Measurements from ENCODE around the gene MYO1G.

The MYO1G gene

DNA sequence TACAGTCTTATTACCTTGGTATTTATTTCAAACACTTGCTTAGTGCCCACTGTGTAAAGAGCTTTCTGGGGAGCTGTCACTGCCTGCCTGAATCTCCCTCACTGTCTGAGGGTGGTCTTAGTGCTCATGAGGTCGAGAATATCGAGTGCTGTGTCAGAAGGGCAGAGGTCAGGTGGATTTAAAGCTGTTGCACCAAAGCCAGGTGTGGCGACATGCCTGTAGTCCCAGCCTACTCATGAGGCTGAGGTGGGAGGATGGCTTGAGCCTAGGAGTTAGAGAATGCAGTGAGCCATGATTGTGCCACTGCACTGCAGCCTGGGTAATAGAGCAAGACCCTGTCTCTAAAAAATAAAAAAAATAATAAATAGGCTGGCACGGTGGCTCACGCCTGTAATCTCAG lies 42.1 kb upstream of the MYO1G start:
- TF ChIP-seq, protein P1, sequence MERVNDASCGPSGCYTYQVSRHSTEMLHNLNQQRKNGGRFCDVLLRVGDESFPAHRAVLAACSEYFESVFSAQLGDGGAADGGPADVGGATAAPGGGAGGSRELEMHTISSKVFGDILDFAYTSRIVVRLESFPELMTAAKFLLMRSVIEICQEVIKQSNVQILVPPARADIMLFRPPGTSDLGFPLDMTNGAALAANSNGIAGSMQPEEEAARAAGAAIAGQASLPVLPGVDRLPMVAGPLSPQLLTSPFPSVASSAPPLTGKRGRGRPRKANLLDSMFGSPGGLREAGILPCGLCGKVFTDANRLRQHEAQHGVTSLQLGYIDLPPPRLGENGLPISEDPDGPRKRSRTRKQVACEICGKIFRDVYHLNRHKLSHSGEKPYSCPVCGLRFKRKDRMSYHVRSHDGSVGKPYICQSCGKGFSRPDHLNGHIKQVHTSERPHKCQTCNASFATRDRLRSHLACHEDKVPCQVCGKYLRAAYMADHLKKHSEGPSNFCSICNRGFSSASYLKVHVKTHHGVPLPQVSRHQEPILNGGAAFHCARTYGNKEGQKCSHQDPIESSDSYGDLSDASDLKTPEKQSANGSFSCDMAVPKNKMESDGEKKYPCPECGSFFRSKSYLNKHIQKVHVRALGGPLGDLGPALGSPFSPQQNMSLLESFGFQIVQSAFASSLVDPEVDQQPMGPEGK (CRISPR knock-in tag; IDR thresholded peaks at IDR 0.05; ENCODE audit: borderline replicate concordance), result no peak
- TF ChIP-seq RARB (CRISPR knock-in tag; IDR thresholded peaks at IDR 0.05) (no peak), TSHZ2 (CRISPR knock-in tag; IDR thresholded peaks at IDR 0.05) (no peak), CSDC2 (CRISPR knock-in tag; IDR thresholded peaks at IDR 0.05) (no peak), ZC3H10 (CRISPR knock-in tag; IDR thresholded peaks at IDR 0.05) (no peak), ZNF8 (CRISPR knock-in tag; IDR thresholded peaks at IDR 0.05) (no peak), POU6F1 (CRISPR knock-in tag; IDR thresholded peaks at IDR 0.05; ENCODE audit: borderline replicate concordance, low read depth) (no peak), ZNF565 (CRISPR knock-in tag; conservative IDR thresholded peaks at IDR 0.05; ENCODE audit: low read depth) (no peak), ARNTL (CRISPR knock-in tag; IDR thresholded peaks at IDR 0.05; ENCODE audit: borderline replicate concordance, low read depth) (no peak), TCF4 (CRISPR knock-in tag; IDR thresholded peaks at IDR 0.05; ENCODE audit: borderline replicate concordance) (no peak), BACH2 (CRISPR knock-in tag; IDR thresholded peaks at IDR 0.05; ENCODE audit: borderline replicate concordance) (no peak), SNAI2 (CRISPR knock-in tag; IDR thresholded peaks at IDR 0.05) (no peak), ZNF70 (CRISPR knock-in tag; IDR thresholded peaks at IDR 0.05) (no peak), TOX (CRISPR knock-in tag; IDR thresholded peaks at IDR 0.05; ENCODE audit: borderline replicate concordance) (no peak), ISL1 (CRISPR knock-in tag; IDR thresholded peaks at IDR 0.05) (no peak), ZFP3 (CRISPR knock-in tag; IDR thresholded peaks at IDR 0.05) (no peak)
- ATAC-seq, result no peak

DNA sequence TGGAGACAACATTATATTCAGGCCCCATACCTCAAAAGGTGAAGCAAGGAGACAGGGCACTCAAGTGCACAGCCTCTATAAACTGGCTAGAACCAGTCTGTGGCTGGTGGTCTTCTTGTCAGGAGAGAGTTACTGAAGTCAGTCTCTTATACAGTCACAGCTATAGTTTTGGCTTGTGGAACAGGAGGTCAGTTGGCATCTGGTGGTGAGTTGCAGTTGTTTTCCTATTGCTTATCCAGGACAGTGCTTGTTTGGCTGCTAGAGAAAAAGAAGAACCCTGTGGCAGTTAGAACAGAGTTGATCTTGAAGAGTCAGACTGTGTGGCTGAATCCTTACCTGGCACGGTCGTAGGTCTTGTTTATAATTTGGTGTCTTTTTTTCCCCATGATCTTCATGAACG lies 38.4 kb upstream of the MYO1G start:
- TF ChIP-seq ZC3H10 (CRISPR knock-in tag; IDR thresholded peaks at IDR 0.05), result no peak
- TF ChIP-seq ISL1 (CRISPR knock-in tag; IDR thresholded peaks at IDR 0.05), result no peak
- no peak for TF ChIP-seq TOX (CRISPR knock-in tag; IDR thresholded peaks at IDR 0.05; ENCODE audit: borderline replicate concordance)
- TF ChIP-seq ZNF8 (CRISPR knock-in tag; IDR thresholded peaks at IDR 0.05), result no peak
- no peak for TF ChIP-seq ARNTL (CRISPR knock-in tag; IDR thresholded peaks at IDR 0.05; ENCODE audit: borderline replicate concordance, low read depth)
- no peak for TF ChIP-seq GLIS3 (CRISPR knock-in tag; IDR thresholded peaks at IDR 0.05)
- TF ChIP-seq OSR1 (CRISPR knock-in tag; IDR thresholded peaks at IDR 0.05), result no peak
- TF ChIP-seq CSDC2 (CRISPR knock-in tag; IDR thresholded peaks at IDR 0.05), result no peak
- no peak for TF ChIP-seq SNAI2 (CRISPR knock-in tag; IDR thresholded peaks at IDR 0.05)
- no peak for ATAC-seq

- TF ChIP-seq ZNF8 (CRISPR knock-in tag; IDR thresholded peaks at IDR 0.05), result no peak
- no peak for TF ChIP-seq POU6F1 (CRISPR knock-in tag; IDR thresholded peaks at IDR 0.05; ENCODE audit: borderline replicate concordance, low read depth)
- TF ChIP-seq TCF4 (CRISPR knock-in tag; IDR thresholded peaks at IDR 0.05; ENCODE audit: borderline replicate concordance), result no peak
- TF ChIP-seq ISL1 (CRISPR knock-in tag; IDR thresholded peaks at IDR 0.05), result no peak
- no peak for TF ChIP-seq TSHZ2 (CRISPR knock-in tag; IDR thresholded peaks at IDR 0.05)
- no peak for TF ChIP-seq ZC3H10 (CRISPR knock-in tag; IDR thresholded peaks at IDR 0.05)
- TF ChIP-seq CSDC2 (CRISPR knock-in tag; IDR thresholded peaks at IDR 0.05), result no peak
- TF ChIP-seq, protein P2, sequence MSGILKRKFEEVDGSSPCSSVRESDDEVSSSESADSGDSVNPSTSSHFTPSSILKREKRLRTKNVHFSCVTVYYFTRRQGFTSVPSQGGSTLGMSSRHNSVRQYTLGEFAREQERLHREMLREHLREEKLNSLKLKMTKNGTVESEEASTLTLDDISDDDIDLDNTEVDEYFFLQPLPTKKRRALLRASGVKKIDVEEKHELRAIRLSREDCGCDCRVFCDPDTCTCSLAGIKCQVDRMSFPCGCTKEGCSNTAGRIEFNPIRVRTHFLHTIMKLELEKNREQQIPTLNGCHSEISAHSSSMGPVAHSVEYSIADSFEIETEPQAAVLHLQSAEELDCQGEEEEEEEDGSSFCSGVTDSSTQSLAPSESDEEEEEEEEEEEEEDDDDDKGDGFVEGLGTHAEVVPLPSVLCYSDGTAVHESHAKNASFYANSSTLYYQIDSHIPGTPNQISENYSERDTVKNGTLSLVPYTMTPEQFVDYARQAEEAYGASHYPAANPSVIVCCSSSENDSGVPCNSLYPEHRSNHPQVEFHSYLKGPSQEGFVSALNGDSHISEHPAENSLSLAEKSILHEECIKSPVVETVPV (CRISPR knock-in tag; IDR thresholded peaks at IDR 0.05), result no peak
- no peak for TF ChIP-seq BACH2 (CRISPR knock-in tag; IDR thresholded peaks at IDR 0.05; ENCODE audit: borderline replicate concordance)
- no peak; the same call in 2 of the 3 replicates for ATAC-seq
Measured at GRCh38 chr7:45015313-45015712, 36.5 kb upstream of the MYO1G start.

All from SK-N-SH treated with all-trans-retinoic acid at 6 μM for 48 hours (cell line).